GM21367 (cell line): ENCODE measurements around the gene KDM3B.

Source experiments
- ATAC-seq: cut with Tn5 transposase; IDR thresholded peaks from one replicate; pipeline ENCODE4 v1.9.1; 2021; ENCODE audit not compliant: unreplicated experiment

The KDM3B gene

DNA sequence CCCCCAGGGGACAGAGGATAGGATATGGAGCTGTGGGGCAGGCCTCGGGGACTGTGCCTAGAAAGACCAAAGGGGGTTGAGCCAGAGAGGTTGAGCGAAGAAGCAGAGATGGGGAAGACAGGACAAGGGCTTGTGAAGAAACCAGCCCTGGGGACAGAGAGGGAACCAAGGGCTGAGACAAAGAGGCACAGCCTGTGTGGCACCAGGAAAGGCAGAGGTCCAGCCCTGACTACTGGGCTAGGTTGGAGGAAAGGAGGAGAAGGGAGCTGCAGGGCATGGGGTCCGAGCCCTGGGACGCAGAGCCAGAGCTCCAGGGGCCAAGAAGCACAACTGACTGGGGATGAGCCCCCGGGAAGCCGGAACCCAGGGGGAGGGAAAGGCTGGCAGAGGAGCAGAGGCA, 95.6 kb downstream of the KDM3B start:
- ATAC-seq, result no peak

DNA sequence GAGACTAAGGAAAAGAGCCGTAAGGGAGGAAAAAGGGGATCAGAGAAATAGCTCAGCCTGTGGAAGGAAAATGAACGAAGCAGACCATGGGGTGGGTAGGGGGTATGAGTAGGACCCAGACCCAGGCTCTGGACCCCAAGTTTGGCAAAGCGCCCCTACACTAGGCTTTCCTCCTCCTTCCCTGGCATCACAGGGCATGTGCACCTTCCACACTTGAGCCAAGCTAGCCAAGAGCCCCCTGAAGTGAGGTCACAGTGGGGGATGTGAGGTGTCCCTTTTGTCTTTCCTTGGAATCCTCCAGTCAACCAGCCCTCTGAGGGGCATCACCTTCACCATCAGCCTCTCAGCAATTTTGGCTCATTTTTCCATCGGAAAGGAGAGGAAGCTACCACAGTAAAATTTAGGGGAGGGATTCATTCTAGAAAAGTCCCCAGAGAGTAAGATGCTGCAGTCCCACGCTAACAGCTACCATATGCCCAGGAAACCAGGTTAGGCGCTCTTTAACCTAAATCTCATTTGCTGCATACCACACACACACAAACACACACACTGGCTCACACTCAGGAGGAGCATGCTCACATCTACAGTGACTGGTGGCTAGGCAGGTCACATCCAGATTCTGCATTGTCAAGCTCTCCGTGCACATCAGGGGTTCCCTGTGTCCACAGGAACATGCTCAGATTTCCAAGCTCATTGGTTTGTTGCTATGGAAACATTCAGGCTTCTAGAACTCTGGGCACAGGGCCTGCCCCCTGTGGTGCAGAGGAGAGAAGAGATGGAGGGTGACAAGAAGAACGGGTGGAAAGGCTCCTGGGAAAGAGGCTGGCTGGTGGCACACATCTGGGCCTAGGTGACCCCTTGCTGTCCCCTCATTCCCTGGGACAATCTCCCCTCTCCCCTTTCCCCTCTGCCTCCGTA, 96.3 kb downstream of the KDM3B start:
- no peak for ATAC-seq

DNA sequence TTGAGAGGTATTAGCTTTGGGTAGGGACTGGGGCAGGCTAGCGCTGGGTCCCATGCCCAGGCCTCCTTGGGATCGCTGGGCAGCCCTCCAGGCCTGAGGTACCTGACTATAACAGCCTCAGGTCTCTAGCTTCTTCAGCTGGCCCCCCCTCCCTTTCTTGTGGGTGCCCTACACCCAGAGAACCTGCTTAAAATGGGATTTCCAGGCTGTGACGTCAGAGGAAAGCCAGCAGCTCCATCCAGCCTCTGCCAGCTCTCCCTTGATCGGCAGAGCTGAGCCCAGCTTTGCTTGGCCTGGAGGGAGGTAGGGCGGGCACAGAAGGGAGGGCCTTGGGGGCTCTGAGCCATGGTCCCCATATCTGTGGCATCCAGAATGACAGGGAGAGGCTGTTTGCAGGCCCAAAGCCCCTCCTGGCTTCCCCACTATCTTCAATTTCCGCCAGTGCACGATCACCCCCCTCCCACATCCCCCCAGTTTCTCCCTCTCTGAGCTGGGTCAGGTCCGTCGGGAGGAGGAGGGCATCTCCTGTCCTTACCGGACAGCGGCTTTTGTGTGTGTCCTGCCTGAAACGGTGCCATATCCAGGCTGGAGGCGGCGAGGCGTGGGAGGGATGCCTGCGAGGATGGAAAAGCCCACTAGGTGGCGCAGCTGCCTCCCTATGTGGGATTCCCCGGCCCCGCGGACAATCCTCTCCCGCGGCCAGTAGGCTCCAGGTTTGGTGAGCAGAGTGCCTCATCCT, 97.2 kb downstream of the KDM3B start:
- ATAC-seq, result no peak

DNA sequence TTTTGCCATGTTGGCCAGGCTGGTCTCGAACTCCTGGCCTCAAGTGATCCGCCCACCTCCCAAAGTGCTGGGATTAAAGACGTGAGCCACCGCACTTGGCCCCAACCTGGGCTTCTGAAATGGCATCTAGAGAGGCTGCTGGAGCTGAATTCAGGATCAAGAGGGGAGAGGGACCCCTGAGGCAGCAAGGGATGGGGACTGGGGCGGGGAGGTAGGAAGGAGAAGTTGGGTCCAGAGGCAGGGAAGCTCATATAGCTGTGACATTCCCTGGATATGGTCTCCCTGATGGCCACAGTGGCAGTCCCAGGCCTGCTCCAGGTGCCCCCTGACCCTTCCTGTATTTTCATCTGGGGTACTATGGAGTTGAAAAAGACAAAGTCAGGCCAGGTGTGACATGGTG, 98.5 kb downstream of the KDM3B start:
- no peak for ATAC-seq

DNA sequence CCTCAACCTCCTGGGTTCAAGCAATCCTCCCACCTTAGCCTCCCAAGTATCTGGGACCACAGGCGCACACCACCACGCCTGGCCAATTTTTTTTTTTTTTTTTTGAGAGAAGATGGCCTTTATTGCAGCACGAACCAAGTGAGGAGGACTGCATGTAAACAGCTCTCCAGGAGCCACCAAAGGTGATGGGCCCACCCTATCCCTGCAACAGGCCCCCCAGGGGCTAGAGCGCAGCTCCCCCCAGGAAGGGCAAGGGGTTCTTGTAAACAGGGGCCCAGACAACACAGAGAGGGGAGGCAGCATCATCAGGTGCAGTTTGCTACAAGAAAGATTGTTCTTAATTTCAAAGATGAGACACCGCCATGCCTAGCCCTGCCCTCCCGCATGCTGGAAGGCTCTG, 100.2 kb downstream of the KDM3B start:
- ATAC-seq, result no peak

DNA sequence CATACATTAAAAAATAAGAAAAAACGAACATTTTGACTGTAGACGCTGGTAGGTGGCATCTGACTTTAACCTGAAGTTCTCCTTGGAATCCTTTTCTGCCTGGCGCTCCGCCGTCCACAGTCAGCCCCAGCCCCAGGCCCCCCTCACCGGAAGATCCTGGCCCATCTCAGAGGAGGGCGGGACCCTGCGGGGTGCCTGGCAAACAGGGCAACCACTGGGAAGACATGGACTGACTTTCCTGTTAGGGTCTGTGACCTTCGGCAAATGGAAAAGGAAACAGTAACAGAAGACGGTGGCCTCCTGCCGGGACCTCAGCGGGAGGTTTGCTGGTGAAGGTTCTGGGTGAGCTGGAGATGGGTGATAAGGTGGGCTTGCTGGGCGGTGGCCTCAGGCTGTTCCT, 101.1 kb downstream of the KDM3B start:
- ATAC-seq, result no peak

DNA sequence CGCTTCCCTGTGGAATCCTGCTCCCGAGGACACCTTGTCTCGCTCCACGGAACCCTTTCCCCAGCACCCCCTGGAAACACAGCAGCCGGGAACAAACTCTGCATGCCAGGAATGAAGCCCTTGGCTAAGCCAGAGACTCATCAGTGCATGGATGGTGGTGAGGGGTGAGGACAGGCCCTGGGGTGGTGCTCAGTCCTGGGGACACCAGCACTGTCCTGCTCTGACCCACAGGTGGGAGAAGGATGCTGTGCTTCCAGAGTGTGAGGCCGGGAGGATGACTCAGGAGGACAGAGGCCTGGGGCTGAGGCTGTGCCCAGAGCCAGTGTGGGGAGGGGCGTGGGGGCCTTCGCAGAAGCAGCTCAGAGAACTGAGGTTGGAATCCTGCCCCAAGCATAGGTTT, 101.6 kb downstream of the KDM3B start:
- no peak for ATAC-seq

DNA sequence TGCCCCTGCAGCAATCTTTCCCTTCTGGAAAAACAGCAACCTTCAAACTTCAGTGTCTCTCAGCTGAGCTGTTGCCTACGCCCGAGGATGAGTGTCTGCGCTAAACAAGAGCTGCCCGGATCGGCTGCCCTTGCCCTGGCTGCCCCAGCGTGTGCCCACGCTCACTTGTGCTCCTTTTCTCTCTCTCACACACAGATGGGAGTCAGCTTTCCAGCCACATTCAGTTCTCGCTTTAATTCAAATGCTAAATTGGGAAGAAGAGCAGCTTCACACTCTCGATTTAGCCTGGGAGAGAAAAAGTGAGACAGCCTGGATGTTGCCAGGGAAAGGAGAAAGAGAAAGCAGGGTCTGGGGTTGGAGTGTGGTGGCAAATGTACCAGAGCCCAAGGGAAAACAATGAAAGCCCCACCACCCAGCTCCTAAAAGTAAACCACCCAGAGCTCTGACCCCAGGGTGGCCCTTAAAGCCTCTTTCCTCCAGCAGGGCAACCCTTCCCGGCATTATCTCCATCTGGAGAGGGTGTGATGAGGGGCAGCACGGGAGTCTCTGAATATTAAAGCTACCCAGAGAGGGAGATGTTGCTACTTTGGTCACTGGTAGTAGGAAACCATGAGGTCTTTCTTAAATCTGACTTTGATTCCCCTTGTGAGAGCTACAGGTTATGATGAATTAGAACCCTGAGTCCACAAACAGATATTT, 102.9 kb downstream of the KDM3B start:
- ATAC-seq, result no peak

DNA sequence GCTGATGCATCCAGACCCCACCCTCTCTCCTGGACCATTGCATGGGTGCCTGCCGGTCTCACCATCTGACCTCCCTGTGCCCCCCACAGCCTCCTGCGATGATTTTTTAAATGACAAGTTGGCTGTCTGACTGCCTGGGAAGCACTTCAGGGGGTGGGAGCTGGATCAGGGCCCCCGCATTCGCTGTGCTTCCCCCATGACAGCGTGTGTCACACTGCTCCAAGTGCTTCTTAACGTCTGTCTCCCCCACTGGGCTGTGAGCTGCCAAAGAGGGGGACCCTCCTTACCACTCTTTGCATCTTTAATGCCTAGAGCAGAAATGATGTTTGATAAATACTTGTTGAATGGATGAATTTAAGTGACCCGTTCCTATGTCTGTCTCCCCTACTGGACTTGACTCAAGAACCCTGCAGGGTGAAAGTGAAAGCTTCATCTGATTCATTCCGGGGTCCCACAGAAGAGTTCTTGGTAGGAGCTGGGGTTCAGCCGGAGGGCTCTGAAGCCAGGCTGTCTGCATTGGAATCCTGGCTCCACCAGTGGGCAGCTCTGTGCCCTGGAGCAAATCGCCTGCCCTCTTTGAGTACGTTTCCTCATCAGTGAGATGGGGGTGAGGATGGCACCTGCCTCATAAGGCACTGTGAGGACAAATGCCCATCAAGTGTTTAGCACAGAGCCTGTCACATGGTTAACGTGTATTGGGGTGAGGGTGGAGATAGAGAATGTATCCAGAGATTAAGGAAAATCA, 105.2 kb downstream of the KDM3B start:
- no peak for ATAC-seq

DNA sequence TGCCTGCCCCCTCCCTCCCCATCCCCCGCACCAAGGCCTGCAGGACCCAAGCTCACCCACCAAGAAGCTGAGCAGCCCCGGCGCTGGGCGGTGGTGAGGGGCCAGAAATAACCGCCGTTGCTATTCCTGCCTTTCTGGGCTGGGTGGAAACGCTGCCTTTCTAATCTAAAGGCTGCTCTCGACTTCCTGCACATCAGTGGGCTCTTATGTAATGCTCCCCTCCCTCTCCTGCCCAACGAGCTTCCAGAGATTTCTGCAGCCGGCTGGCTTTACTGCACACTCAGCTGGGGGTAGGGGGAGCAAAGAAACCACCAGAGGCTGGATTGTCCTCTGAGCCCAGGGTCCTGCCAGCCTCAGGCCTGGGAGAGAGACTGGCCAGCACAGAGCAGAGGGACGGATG, 105.9 kb downstream of the KDM3B start:
- ATAC-seq, result no peak

DNA sequence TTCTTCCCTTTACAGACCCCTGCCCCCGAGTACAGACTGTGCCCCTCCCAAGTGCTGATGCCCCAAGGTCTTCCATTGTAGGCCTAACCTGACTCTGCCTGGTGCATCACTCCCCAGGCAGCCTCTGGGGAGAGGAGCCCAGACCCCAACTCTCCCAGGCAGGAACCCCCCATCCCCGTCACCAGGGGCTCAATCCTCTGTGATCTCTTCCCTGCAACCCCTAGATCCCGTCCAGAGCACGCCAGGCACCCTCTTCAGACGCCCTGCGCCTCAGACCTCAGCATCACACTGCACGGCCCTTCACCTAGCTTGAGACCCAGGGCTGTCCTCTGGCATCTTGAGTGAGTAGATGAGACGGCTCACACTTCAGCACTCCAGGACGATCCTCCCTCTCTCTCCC, 106.4 kb downstream of the KDM3B start:
- ATAC-seq, result no peak

DNA sequence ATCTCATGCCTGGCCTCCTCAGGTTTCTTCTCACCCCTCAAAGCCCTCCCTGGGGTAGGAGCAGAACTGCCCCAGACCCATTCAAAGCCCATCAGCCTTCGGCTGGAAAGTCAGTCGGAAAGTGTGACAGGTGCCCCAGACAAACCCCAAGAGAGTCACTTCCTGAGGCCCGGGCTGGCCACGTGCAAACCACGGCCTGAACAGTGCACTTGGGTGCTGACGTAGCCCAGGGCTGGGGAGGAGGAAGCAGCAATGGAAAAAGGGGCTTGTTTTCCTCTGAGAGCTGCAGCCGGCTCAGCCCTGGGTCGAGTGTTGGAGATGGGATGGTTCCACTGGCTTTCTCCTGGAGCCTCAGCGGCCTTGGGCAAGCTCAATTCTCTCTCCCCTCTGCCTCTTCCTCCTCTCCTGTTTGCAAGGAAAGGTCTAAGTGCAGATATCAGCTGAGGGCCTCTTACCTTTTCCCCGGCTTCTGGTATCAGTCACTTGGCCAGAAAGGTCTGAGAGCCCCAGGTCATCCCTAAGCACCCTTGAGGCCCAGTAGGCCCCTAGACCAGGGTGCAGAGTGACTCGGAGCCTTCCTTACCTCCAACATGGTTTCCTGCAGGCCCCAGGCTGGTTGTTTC, 106.9 kb downstream of the KDM3B start:
- no peak for ATAC-seq

DNA sequence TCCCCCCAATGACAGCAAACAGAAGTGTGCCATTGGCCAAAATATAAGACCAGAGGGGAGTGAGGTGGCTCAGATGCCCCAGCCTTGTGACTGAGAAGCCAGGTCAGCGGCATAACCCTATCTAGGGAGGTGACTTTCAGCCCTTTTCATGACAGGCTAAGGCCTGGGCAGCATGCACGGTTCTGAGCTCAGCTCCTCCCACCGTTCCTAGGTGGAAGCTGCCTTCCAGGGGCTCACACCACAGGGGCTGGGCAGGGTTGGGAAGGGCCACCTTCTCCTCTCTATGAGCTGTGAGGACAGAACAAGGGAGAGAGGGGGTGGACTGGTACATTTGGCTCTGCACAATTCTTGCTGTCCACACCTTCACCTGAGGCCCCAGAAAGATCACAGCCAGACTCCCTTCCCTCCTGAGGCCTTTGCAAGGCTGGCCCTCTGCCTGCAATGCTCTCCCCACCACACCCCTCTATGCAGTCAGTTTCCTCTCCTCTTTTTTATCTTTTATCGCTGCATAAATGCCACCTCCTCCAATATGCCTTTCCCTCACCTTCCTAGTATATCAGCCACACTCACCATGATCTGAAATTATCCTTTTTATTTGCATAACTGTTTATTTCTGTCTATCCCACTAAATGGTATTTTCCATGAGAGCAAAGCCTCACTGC, 107.7 kb downstream of the KDM3B start:
- ATAC-seq, result no peak

DNA sequence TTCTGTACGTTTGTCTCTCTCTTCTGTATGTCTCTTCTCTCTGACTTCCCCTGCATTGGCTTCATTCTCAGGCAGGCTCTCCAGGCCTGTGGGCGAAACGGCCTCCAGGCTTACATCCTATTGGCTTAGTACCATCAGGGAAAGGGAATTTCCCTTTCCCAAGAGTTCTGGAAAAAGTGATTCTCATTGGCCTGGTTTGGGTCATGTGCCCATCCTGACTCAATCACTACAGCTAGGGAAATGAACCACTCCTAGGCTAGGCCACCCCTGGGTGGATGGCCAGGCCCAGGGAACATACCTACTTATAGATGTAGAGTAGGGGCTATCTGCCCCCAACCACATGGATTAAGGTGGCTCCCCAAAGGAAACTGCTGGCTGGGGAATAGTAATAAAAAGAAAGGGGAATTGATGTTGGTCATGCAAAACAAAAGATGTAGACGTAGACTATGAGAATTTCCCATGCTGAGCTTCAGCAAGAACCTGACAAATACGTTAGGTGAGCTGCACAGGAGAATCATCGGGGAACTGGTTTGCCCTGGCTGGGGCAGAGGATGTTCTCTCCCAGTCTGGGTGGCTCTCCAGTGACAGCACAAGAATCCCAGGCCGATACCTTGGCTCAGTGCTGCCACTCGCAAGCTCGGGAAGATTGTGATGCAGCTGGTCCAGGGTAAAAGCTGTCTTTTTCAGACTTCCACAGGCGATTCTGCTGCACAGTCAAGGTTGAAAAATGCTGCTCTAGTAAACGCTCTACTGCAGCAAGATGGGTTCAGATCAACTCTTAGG, 109.0 kb downstream of the KDM3B start:
- no peak for ATAC-seq

DNA sequence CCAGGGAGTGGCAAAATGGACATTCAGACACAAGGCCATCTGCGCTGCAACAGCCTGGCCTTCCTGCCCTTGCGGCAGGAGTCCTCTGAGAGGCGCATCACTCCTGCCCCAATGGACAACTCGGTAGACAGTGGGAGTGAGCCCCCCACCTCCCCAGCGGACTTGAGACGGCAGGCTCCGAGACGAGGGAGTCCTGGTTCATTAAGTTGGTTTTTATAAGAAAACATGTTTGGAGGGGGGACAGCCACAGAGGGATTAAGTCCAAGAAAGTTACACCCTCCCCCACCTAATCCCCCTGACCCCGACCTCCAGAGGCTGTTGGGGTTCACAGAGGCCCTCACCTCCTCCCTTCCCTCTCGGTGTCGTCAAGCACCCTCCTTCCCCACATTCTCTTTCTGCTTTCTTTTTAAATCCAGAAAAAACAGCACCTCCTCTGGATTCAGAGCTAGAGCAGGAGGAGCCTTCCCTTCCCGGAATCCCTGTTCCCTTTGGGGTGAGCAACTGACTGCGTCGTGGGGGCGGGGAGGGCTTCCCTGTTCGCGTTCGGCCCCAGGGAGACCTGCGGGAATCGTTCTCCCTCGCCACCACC, 111.0 kb downstream of the KDM3B start:
- ATAC-seq, result no peak

DNA sequence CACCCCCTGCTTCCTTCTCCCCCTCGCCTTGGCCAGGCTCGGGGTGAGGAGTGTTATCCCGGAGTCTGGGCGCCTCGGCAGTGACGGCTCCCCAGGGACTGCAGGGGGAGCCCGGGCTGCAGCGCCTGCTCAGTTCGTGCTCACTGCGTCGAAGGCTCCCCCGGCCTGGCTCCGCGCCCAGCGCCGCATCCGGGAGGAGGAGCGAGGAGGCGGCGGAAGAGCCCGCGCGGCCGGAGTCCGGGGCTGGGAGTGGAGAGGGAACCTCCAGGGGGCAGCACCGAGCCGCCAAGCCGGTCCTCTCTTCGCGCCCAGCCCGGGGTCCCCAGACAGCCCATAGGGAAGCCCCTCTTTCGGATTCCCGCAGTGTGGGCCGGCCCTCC, 111.5 kb downstream of the KDM3B start:
- ATAC-seq, result peak; percentile 41

DNA sequence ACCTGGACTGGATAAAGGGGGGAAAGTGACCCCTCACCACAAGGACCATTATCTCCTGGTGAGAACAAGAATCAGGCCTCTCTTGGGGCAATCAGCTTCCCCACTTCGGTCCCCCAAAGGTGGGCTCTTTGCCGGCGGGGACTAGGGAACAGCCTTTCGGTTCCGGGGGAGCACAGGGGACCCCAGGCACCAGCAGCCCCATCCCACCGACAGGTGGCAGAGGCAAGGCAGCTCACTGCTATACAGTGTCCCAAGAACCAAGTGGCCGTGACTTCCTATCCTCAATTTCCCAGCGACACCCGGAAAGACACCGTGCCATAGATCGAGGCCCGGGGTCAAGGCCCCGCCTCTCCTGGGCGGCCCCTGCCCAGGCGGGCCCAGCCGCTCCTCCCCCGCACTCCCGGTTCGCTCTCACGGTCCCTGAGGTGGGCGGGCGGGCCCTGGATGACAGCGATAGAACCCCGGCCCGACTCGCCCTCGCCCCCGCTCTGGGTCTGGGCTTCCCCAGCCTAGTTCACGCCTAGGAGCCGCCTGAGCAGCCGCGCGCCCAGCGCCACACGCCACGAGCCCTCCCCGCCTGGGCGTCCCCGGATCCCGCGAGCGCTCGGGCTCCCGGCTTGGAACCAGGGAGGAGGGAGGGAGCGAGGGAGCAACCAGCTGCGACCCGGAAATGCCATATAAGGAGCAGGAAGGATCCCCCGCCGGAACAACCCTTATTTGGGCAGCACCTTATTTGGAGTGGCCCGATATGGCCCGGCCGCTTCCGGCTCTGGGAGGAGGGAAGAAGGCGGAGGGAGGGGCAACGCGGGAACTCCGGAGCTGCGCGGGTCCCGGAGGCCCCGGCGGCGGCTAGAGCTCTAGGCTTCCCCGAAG, 112.1 kb downstream of the KDM3B start:
- peak; percentile 65 for ATAC-seq
